OCI-LY3 (cell line): ENCODE results near the gene CLSTN3.
A peak's percentile ranks its signal among the peaks of the same experiment; 100 is the strongest.

ENCODE experiments used
- H2AFZ ChIP-seq: fragments of 200-600, 300-600 bp; shearing (Covaris generic); 2 replicates; pipeline ENCODE4 v1.6.0; 2014; ENCODE audit warnings: antibody characterized with exemption, low read depth, low read length
- H3K27ac ChIP-seq: fragments of 200-600, 300-600 bp; sonication (generic); 2 replicates; pipeline ENCODE4 v1.5.1; 2014; ENCODE audit warnings: mild to moderate bottlenecking, low read length, moderate library complexity, mixed read lengths
- H3K27me3 ChIP-seq: fragments of 200-600, 300-600 bp; sonication (generic); 2 replicates; pipeline ENCODE4 v1.6.1; 2014; ENCODE audit warnings: low read depth, low read length, mixed read lengths
- H3K36me3 ChIP-seq: fragments of 200-600, 300-600 bp; sonication (generic); replicated peaks from 2 replicates; pipeline ENCODE3; 2014; ENCODE audit warnings: low read depth, low read length, mixed read lengths
- H3K4me1 ChIP-seq: fragments of 300-600, 200-600 bp; sonication (generic); 2 replicates; pipeline ENCODE4 v1.6.1; 2014; ENCODE audit warnings: low read length, mixed read lengths
- H3K4me2 ChIP-seq: fragments of 200-600, 300-600 bp; sonication (generic); 2 replicates; pipeline ENCODE4 v1.6.1; 2014; ENCODE audit warnings: low read length, mixed read lengths
- H3K4me3 ChIP-seq: fragments of 300-600, 200-600 bp; sonication (generic); 2 replicates; pipeline ENCODE4 v1.5.1; 2014; ENCODE audit warnings: antibody characterized with exemption, mild to moderate bottlenecking, low read length, moderate library complexity
- H3K79me2 ChIP-seq: fragments of 300-600, 200-600 bp; shearing (Covaris generic); 2 replicates; pipeline ENCODE4 v1.6.1; 2014; ENCODE audit warnings: mild to moderate bottlenecking, low read length, mixed read lengths
- H3K9ac ChIP-seq: fragments of 300-600, 200-600 bp; shearing (Covaris generic); 2 replicates; pipeline ENCODE4 v1.6.0; 2014; ENCODE audit warnings: mild to moderate bottlenecking, low read length, moderate library complexity
- H3K9me3 ChIP-seq: fragments of 200-600, 300-600 bp; shearing (Covaris generic); 2 replicates; pipeline ENCODE4 v1.6.1; 2014; ENCODE audit warnings: low read length, mixed read lengths; ENCODE audit not compliant: insufficient read depth
- H4K20me1 ChIP-seq: fragments of 200-600, 300-600 bp; sonication (generic); 2 replicates; pipeline ENCODE4 v1.6.1; 2016; ENCODE audit warnings: low read length, mixed read lengths; ENCODE audit not compliant: insufficient read depth
- CTCF ChIP-seq: fragments of 200-600, 300-600 bp; sonication (generic); IDR thresholded peaks from 2 replicates; pipeline ENCODE4 v1.5.1; 2014; ENCODE audit warnings: antibody characterized with exemption, low read length, low read depth
- EZH2phosphoT487 ChIP-seq: fragments of 200-600 bp; shearing (Covaris generic); IDR thresholded peaks from 2 replicates; pipeline ENCODE4 v1.6.1; 2018; ENCODE audit warnings: antibody characterized with exemption, mixed run types, low read depth

The CLSTN3 gene

GRCh38 chr12:7188562-7189397 lies 58.6 kb downstream of the CLSTN3 start:
- H3K27ac ChIP-seq = 0 out of 2 replicates have a peak overlapping the region, but pooled peaks have one; percentile 12
- H3K79me2 ChIP-seq = peaks cover 18% of the 10 kb centered on the region
- peaks cover 12% of the 10 kb centered on the region; the same call in 1 of the 2 replicates for H3K4me1 ChIP-seq
- H3K4me3 ChIP-seq = peak overlapping the region; percentile 88
- H4K20me1 ChIP-seq = no peaks in the 10 kb centered on the region
- no peaks in the 10 kb centered on the region for H3K9me3 ChIP-seq
- no peaks in the 10 kb centered on the region for H3K27me3 ChIP-seq
- H3K9ac ChIP-seq = peak overlapping the region; percentile 67
- peak; percentile 82 for TF ChIP-seq CTCF
- no peak for TF ChIP-seq EZH2phosphoT487
- peaks cover 22% of the 10 kb centered on the region for H3K36me3 ChIP-seq
- H2AFZ ChIP-seq = peak overlapping the region; percentile 84
- H3K4me2 ChIP-seq = peak overlapping the region; percentile 97

DNA sequence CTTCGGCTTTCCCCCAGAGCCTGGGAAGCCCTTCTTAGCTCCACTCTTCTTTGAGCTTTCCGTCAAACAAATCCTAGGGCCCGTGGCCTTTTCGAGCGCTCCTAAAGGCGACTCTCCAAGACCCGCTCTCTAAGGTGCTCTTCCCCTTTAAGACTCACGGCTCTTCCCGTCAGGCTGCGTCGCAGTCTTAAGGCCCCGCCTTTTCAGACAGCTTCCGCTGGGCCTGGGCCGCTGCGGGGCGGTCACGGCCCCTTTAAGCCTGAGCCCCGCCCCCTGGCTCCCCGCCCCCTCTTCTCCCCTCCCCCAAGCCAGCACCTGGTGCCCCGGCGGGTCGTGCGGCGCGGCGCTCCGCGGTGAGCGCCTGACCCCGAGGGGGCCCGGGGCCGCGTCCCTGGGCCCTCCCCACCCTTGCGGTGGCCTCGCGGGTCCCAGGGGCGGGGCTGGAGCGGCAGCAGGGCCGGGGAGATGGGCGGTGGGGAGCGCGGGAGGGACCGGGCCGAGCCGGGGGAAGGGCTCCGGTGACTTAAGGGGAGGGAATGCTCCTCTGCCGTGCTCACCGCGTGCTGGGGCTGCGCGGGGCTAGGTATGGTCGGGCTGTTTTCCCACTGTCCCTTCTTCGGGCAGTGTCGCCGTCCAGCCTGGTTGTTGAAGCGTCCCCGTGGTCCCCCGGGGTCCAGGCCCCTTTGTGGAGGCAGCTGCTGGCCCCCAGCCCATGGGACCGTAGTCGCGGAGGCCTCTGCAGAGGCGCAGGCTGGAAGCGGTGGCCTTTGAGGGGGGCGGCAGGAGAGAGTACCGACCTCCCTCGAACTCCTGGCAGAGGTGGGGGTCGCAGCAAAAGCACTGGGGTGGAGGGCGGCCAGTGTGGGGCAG lies 59.5 kb downstream of the CLSTN3 start, which contains the start of gene PEX5:
Gene PEX5, plus strand, starts transcription at position 289 of the 870 bp plus-strand sequence. CDS start 692 bp downstream, outside the sequence.
- Histone ChIP-seq H2AFZ (peak within 1 kb of the TSS; percentile 84), H3K36me3 (peaks cover 27% of the 10 kb centered on the region), H3K27me3 (no peaks in the 10 kb centered on the region), H3K9me3 (no peaks in the 10 kb centered on the region), H3K9ac (peak within 1 kb of the TSS; percentile 80), H4K20me1 (0 out of 2 replicates have a peak, but pooled peaks cover 3% of the 10 kb centered on the region), H3K4me2 (peak within 1 kb of the TSS; percentile 97), H3K79me2 (peaks cover 20% of the 10 kb centered on the region), H3K27ac (0 out of 2 replicates have a peak within 1 kb of the TSS, but pooled peaks have one; percentile 12), H3K4me3 (peak within 1 kb of the TSS; percentile 88), H3K4me1 (peaks cover 12% of the 10 kb centered on the region; the same call in 1 of the 2 replicates)
- TF ChIP-seq EZH2phosphoT487 = no peak
- no peak for TF ChIP-seq CTCF

- Histone ChIP-seq H3K4me3 (peak overlapping the region; percentile 88), H3K79me2 (peaks cover 23% of the 10 kb centered on the region), H2AFZ (no peak overlapping the region), H3K4me2 (peak overlapping the region; percentile 78), H3K9me3 (no peaks in the 10 kb centered on the region), H3K27ac (no peak overlapping the region), H3K27me3 (no peaks in the 10 kb centered on the region), H3K36me3 (peaks cover 33% of the 10 kb centered on the region), H3K9ac (peak overlapping the region; percentile 80), H3K4me1 (peaks cover 12% of the 10 kb centered on the region; the same call in 1 of the 2 replicates), H4K20me1 (0 out of 2 replicates have a peak, but pooled peaks cover 5% of the 10 kb centered on the region)
- no peak for TF ChIP-seq EZH2phosphoT487
- TF ChIP-seq CTCF = no peak
These were observed 60.3 kb downstream of the CLSTN3 start for GRCh38 chr12:7190268-7191055.
